Activated T-cell treated with anti-CD3 and anti-CD28 coated beads for 48 hours (primary cell): Measurements from ENCODE around the gene ESPN.
"Not testable (repeated sequence)": the region's sequence is repeated elsewhere in the genome, so short reads cannot be mapped to it uniquely, and the experiment has no call there.

Source experiments
- DNase-seq: peaks from one replicate; pipeline ENCODE4 v3.0.0-alpha.2; 2020; ENCODE audit warnings: low read depth

Gene ESPN

GRCh38 chr1:6485168-6486101 is 60.9 kb downstream of the ESPN start:
- DNase-seq: no peak

GRCh38 chr1:6486433-6487011 is 61.9 kb downstream of the ESPN start:
- DNase-seq: peak; percentile 84

- no peak for DNase-seq
Measured at GRCh38 chr1:6487804-6488484, 63.4 kb downstream of the ESPN start.

GRCh38 chr1:6488602-6489382 is 64.2 kb downstream of the ESPN start:
- DNase-seq: no peak

GRCh38 chr1:6489383-6489765 is 64.8 kb downstream of the ESPN start:
- no peak for DNase-seq

GRCh38 chr1:6489799-6490180 is 65.2 kb downstream of the ESPN start:
- peak; percentile 77 for DNase-seq

- DNase-seq: peak; percentile 67
Measured at GRCh38 chr1:6490181-6491080, 65.9 kb downstream of the ESPN start.

- DNase-seq: no peak
Measured at GRCh38 chr1:6491081-6491449, 66.5 kb downstream of the ESPN start.

- DNase-seq: no peak
Measured at GRCh38 chr1:6491480-6491962, 66.9 kb downstream of the ESPN start, which contains the start of gene PLEKHG5. TSS of gene PLEKHG5 (minus strand) at chr1:6491667. CDS start at chr1:6477571, 14,096 bp downstream.

GRCh38 chr1:6491966-6492365 is 67.4 kb downstream of the ESPN start:
- no peak for DNase-seq

- DNase-seq: not testable (repeated sequence)
Measured at GRCh38 chr1:6493834-6494223, 69.3 kb downstream of the ESPN start.

- DNase-seq: no peak
Measured at GRCh38 chr1:6494627-6495026, 70.1 kb downstream of the ESPN start.

- no peak for DNase-seq
Measured at GRCh38 chr1:6495041-6495441, 70.5 kb downstream of the ESPN start.

- DNase-seq: no peak
Measured at GRCh38 chr1:6495540-6496364, 71.2 kb downstream of the ESPN start.

GRCh38 chr1:6496365-6496721 is 71.8 kb downstream of the ESPN start:
- no peak for DNase-seq

GRCh38 chr1:6496890-6497214 is 72.3 kb downstream of the ESPN start:
- no peak for DNase-seq

GRCh38 chr1:6497215-6497866 is 72.8 kb downstream of the ESPN start:
- DNase-seq: peak; percentile 40

- DNase-seq: no peak
Measured at GRCh38 chr1:6497867-6498575, 73.4 kb downstream of the ESPN start.

- DNase-seq: no peak
Measured at GRCh38 chr1:6498576-6499111, 74.1 kb downstream of the ESPN start.
